Lower lobe of right lung (tissue), 2 donors: ENCODE measurements around the gene SUPT6H. TPM values are rescaled to one million over a fixed set of nuclear protein-coding genes. Genes with fewer than 3 reads are reported as not detected.

Experiments
- ATAC-seq, 2 donors: fragments of 200-7000 bp; cut with Tn5 transposase; one replicate each; pipeline ENCODE4 v1.9.1; 2020 to 2022; ENCODE audit warnings: mild to moderate bottlenecking in 2 of 2, moderate library complexity in 2 of 2
- DNase-seq: peaks from one replicate; pipeline ENCODE4 v3.0.0-alpha.2; 2020
- H3K27ac ChIP-seq: fragments of 200-600 bp; one replicate; pipeline ENCODE4 v1.8.0; 2022
- H3K27me3 ChIP-seq: fragments of 200-600 bp; one replicate; pipeline ENCODE4 v1.8.0; 2022; ENCODE audit warnings: low read depth
- H3K36me3 ChIP-seq: fragments of 200-600 bp; one replicate; pipeline ENCODE4 v1.8.0; 2022; ENCODE audit warnings: mild to moderate bottlenecking
- H3K4me1 ChIP-seq: fragments of 200-600 bp; one replicate; pipeline ENCODE4 v1.8.0; 2022
- H3K4me3 ChIP-seq: fragments of 200-600 bp; one replicate; pipeline ENCODE4 v1.8.0; 2022; ENCODE audit warnings: mild to moderate bottlenecking
- H3K9me3 ChIP-seq: fragments of 200-600 bp; one replicate; pipeline ENCODE4 v1.8.0; 2022
- CTCF ChIP-seq: fragments of 200-600 bp; IDR thresholded peaks from one replicate; pipeline ENCODE4 v1.8.0; 2022; ENCODE audit warnings: antibody characterized with exemption, mild to moderate bottlenecking
- intact Hi-C: fragments of 100-400 bp; cut with DNase I; formaldehyde crosslinking; loops from one replicate; pipeline ENCODE4 v1.11.0; 2022
- long read RNA-seq: library from polyadenylated mRNA; unstranded; transcript quantifications from one replicate; pipeline ENCODE4 v2.0.0, GENCODE V29; 2021
- total RNA-seq: library from RNA; stranded (reverse); fragmentation: NEBNext Ultra II Directional; extraction: Animal tissue kit (Norgen Biotek cat#: 25700); gene quantifications from one replicate; pipeline ENCODE4 v1.2.1, GENCODE V29; 2021
- donor health status: DM: no; HTN: yes; CAD: no; lungs with severe emphysema.

Gene SUPT6H
- total RNA-seq = 60.3 TPM
- long read RNA-seq, full-length matches to known transcripts = 15 of 46 reads
- long read RNA-seq, partial matches to known transcripts = 24 of 46 reads
- long read RNA-seq, other reads (novel, unspliced or antisense) = 7 of 46 reads

GRCh38 chr17:28661635-28662526 lies at the start of gene SUPT6H, which contains the start of gene SDF2:
SUPT6H (plus strand) TSS chr17:28662205; CDS start chr17:28673402, 11,197 bp downstream.
SDF2 (minus strand) TSS chr17:28661906; CDS start chr17:28661876, 30 bp downstream.
- TF ChIP-seq CTCF = no peak
- no peaks in the 10 kb centered on the region for H3K9me3 ChIP-seq
- peak within 1 kb of the TSS; percentile 97 for H3K27ac ChIP-seq
- H3K36me3 ChIP-seq = peaks cover 30% of the 10 kb centered on the region
- H3K4me3 ChIP-seq = peak within 1 kb of the TSS; percentile 83
- no peaks in the 10 kb centered on the region for H3K27me3 ChIP-seq
- ATAC-seq (peak; percentile 96 to 98), DNase-seq (peak; percentile 93)
- intact Hi-C loops = no loop called here
- peaks cover 40% of the 10 kb centered on the region for H3K4me1 ChIP-seq

GRCh38 chr17:28612531-28612930 lies 49.5 kb upstream of the SUPT6H start:
- no peaks in the 10 kb centered on the region for H3K27me3 ChIP-seq
- H3K9me3 ChIP-seq = no peaks in the 10 kb centered on the region
- H3K36me3 ChIP-seq = peaks cover 59% of the 10 kb centered on the region
- DNase-seq (no peak), ATAC-seq (no peak)
- no peak for TF ChIP-seq CTCF
- no peak overlapping the region for H3K27ac ChIP-seq
- no peak overlapping the region for H3K4me3 ChIP-seq
- no peaks in the 10 kb centered on the region for H3K4me1 ChIP-seq
- intact Hi-C loops = loop anchor here (10.0 kb wide), 1 partner anchor 118 kb away; no protein-coding TSS in a partner anchor

- no peak for DNase-seq
- ATAC-seq = peak; percentile 55 to 66
- intact Hi-C loops = loop anchor here (10.0 kb wide), 1 partner anchor 118 kb away; no protein-coding TSS in a partner anchor
- Histone ChIP-seq H3K27me3 (no peaks in the 10 kb centered on the region), H3K36me3 (peaks cover 66% of the 10 kb centered on the region), H3K4me1 (no peaks in the 10 kb centered on the region), H3K27ac (no peak overlapping the region), H3K4me3 (no peak overlapping the region), H3K9me3 (no peaks in the 10 kb centered on the region)
- peak; percentile 60 for TF ChIP-seq CTCF
Observed at GRCh38 chr17:28612936-28613872, 48.8 kb upstream of the SUPT6H start.

- intact Hi-C loops = loop anchor here (10.0 kb wide), 1 partner anchor 119 kb away; no protein-coding TSS in a partner anchor
- H3K9me3 ChIP-seq = no peaks in the 10 kb centered on the region
- ATAC-seq (peak in 1 of 2 donors; percentile 12), DNase-seq (no peak)
- H3K4me3 ChIP-seq = no peak within 1 kb of the TSS
- no peak within 1 kb of the TSS for H3K27ac ChIP-seq
- no peaks in the 10 kb centered on the region for H3K4me1 ChIP-seq
- H3K27me3 ChIP-seq = no peaks in the 10 kb centered on the region
- H3K36me3 ChIP-seq = peaks cover 73% of the 10 kb centered on the region
- TF ChIP-seq CTCF = no peak
Observed at GRCh38 chr17:28613931-28614381, 48.0 kb upstream of the SUPT6H start, which contains the start of gene RSKR. RSKR (minus strand) TSS chr17:28614185; CDS start chr17:28614161, 24 bp downstream.
